ENCODE data around the gene CEP85.

Gene CEP85

GRCh38 chr1:26317612-26318337 lies 83.8 kb downstream of the CEP85 start, which contains the start of gene CD52:
Gene CD52, plus strand, starts transcription at chr1:26317958. Its CDS starts 60 bp downstream, at chr1:26318018.
- DNase-seq = peak; percentile 83

GRCh38 chr1:26318338-26319064 lies 84.5 kb downstream of the CEP85 start:
- DNase-seq = peak; percentile 19

GRCh38 chr1:26320896-26321295 lies 86.9 kb downstream of the CEP85 start:
- no peak for DNase-seq

GRCh38 chr1:26321315-26322041 lies 87.5 kb downstream of the CEP85 start:
- peak; percentile 93 for DNase-seq

- DNase-seq = no peak
Observed at GRCh38 chr1:26322042-26322331, 88.0 kb downstream of the CEP85 start.

GRCh38 chr1:26323382-26323781 lies 89.4 kb downstream of the CEP85 start:
- DNase-seq = no peak

- DNase-seq = no peak
Observed at GRCh38 chr1:26324550-26324949, 90.5 kb downstream of the CEP85 start.

GRCh38 chr1:26327956-26328362 lies 94.0 kb downstream of the CEP85 start:
- DNase-seq = no peak

All from CD4-positive, alpha-beta T cell treated with Interleukin-12 subunit alpha and Interleukin-12 subunit beta, for 1 hour (primary cell).